Esophagus muscularis mucosa (tissue), 4 donors: ENCODE results near the gene TSSK1B.

ENCODE experiments used
- EP300 ChIP-seq: sonication (generic); formaldehyde crosslinking; IDR thresholded peaks from one replicate; pipeline ENCODE4 v1.6.1; 2017; ENCODE audit warnings: antibody characterized with exemption
- POLR2A ChIP-seq: fragments of 450-650 bp; IDR thresholded peaks from one replicate; pipeline ENCODE4 v1.6.1; 2017; ENCODE audit warnings: antibody characterized with exemption, moderate library complexity, mild to moderate bottlenecking, low read depth
- TF ChIP-seq, protein P1 (sequence below), 3 experiments: fragments of 200-600 bp in 2 of 3; fragments of 450-650 bp in 1 of 3; sonication (generic) in 2 of 3; IDR thresholded peaks; one replicate each; pipeline ENCODE4 v1.5.1; 2017 to 2019; ENCODE audit warnings: antibody characterized with exemption in 3 of 3, mild to moderate bottlenecking in 2 of 3, moderate library complexity in 1 of 3

DNA sequence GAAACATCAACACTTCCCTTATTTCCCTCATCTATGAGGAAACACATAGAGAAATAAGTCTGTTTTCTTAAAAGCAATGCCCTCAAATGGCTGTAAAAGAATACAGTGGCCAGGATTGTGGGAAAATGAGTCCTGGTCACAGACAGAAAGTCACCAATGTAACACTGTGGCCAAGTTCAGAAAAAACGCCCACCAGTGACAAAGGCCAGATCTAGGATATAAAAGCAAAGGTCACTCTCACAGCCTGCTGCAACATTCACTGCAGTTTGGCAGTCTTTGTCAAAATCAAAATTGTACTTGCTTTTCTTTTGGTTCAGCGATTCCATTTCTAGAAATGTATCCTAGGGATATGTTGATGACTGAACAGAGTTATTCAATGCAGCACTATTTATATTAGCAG is 30.5 kb downstream of the TSSK1B start:
- TF ChIP-seq POLR2A, result no peak
- TF ChIP-seq, protein P1, sequence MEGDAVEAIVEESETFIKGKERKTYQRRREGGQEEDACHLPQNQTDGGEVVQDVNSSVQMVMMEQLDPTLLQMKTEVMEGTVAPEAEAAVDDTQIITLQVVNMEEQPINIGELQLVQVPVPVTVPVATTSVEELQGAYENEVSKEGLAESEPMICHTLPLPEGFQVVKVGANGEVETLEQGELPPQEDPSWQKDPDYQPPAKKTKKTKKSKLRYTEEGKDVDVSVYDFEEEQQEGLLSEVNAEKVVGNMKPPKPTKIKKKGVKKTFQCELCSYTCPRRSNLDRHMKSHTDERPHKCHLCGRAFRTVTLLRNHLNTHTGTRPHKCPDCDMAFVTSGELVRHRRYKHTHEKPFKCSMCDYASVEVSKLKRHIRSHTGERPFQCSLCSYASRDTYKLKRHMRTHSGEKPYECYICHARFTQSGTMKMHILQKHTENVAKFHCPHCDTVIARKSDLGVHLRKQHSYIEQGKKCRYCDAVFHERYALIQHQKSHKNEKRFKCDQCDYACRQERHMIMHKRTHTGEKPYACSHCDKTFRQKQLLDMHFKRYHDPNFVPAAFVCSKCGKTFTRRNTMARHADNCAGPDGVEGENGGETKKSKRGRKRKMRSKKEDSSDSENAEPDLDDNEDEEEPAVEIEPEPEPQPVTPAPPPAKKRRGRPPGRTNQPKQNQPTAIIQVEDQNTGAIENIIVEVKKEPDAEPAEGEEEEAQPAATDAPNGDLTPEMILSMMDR (IDR thresholded peaks at IDR 0.05), result no peak
- TF ChIP-seq EP300, result no peak
